ENCODE measurements around the gene PHOSPHO2.
"Not testable (repeated sequence)": the region's sequence is repeated elsewhere in the genome, so short reads cannot be mapped to it uniquely, and the experiment has no call there.

PHOSPHO2 gene

GRCh38 chr2:169684712-169685111 lies 9.6 kb upstream of the PHOSPHO2 start:
- not testable (repeated sequence) for DNase-seq

DNA sequence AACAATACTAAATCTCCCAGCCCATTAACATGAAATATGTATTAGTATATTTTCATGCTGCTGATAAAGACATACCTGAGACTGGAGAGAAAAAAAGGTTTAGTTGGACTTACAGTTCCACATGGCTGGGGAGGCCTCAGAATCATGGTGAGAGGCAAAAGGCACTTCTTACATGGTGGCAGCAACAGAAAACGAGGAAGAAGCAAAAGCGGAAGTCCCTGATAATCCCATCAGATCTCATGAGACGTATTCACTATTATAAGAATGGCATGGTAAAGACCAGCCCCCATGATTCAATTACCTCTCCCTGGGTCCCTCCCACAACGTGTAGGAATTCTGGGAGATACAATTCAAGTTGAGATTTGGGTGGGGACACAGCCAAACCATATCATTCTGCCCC lies 7.4 kb upstream of the PHOSPHO2 start:
- DNase-seq, result not testable (repeated sequence)

GRCh38 chr2:169687943-169688342 lies 6.3 kb upstream of the PHOSPHO2 start:
- DNase-seq, result not testable (repeated sequence)

- no peak for DNase-seq
These were observed 3.3 kb upstream of the PHOSPHO2 start for GRCh38 chr2:169690958-169691357.

- DNase-seq, result no peak
These were observed 1.6 kb upstream of the PHOSPHO2 start for GRCh38 chr2:169692718-169693117.

DNA sequence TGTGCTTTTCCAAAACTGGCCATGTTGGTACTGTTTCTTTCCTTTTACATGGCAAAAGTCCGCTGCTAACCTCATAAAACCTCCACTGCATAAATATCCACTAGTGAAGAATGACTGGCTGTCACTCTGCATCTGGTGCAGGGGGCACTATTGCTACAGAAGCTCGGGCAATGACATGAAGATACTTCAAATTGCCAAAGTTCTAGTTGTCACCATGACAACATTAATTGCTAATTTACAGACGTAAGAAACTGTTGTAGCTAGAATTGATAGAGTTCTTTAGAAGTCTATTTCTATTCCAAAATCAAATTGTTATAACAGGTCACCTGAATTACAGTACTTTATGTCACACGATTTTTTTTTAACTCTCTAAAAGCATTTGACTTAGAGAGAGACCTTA lies 909 bp upstream of the PHOSPHO2 start:
- DNase-seq, result no peak

DNA sequence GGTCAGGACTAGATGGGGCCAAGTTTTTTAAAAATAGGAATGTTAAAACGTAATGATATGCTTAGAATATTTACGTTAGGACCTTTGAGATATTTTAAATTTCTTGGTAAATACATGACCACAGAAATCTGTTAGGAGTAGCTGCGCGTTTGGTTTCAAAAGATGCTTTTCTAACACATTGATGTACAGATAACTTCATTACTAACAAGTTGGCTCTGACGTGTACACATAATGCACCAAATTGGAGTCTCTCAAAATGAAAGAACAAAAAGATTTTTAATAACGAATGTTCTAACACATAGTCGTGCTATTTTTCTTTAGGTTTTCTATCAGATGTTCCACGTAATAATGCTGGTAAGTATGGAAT lies 608 bp downstream of the PHOSPHO2 start:
- no peak for DNase-seq

DNA sequence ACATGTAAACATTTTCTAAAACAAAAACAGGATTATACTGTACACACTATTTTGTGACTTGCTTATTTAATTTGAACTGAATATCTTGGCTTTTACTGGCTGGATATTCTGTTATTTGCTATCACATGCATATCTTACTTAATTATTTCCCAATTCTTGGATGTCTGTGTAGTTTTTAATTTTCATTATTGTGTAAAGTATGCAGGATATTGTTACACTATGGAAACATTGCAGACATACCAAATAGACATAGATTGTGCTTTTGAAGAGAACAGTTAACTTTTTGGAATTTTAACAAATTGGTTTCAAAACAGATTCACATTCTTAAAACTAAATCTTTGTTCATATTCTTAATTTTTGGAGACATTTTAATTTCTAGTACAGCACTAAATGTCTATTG lies 2.1 kb downstream of the PHOSPHO2 start:
- no peak for DNase-seq

- DNase-seq, result not testable (repeated sequence)
These were observed 4.9 kb downstream of the PHOSPHO2 start for GRCh38 chr2:169699173-169699572.

GRCh38 chr2:169702996-169703395 lies 8.7 kb downstream of the PHOSPHO2 start:
- DNase-seq, result no peak

GRCh38 chr2:169704160-169704708 lies 10.0 kb downstream of the PHOSPHO2 start:
- no peak for DNase-seq

DNA sequence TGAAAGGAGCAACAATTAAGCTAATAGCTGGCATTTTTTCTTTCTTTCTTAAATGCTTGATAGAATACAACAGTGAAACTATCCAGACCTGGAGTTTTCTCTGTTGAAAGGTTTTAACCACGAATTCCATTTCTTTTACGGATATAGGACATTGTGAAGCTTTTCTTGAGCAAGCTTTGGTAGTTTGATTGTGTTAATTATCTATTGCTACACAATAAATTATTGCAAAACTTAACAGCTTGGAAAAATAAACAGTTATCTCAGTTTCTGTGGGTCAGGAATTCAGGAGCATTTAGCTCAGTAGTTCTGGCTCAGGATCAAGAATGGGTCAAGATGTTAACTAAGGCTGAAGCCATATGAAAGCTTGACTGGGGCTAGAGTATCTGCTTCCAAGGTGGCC lies 11.7 kb downstream of the PHOSPHO2 start:
- peak; percentile 51 for DNase-seq

DNA sequence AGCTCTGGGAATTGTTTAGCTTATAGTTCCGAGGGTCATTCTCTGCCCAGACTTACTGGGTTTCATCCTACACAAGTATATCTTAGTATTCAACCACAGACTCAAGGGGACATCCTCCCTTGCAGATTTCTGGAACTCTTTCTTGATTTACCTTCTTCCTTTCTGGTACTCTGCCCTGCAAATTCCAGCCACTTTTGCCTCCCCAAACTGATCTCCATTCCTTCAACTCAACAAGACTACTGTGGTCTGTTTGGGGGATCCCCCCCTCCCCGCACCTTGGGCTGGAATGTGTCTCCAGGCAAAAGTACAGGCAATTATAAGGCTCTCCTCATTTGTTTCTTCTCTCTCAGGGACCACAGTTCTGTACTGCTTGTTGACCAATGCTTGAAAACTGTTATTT lies 13.4 kb downstream of the PHOSPHO2 start:
- no peak for DNase-seq

- no peak for DNase-seq
These were observed 15.1 kb downstream of the PHOSPHO2 start for GRCh38 chr2:169709331-169709730.

DNA sequence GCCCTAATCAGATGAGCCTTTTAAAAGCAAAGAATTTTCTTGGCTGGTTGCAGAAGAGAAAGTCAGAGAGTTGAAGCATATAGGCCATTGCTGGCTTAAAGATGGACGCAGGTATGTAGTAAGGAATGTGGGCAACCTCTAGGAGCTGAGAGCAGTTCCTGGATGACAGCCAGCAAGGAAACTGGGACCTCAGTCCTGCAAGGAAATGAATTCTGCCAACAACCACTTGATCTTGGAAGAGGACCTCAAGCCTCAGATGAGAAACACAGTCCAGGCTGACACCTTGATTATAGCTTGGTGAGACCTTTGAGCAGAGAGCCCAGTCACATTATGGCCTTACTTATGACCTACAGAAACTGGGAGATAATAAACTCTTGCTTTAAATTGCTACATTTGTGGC lies 15.7 kb downstream of the PHOSPHO2 start:
- no peak for DNase-seq

DNA sequence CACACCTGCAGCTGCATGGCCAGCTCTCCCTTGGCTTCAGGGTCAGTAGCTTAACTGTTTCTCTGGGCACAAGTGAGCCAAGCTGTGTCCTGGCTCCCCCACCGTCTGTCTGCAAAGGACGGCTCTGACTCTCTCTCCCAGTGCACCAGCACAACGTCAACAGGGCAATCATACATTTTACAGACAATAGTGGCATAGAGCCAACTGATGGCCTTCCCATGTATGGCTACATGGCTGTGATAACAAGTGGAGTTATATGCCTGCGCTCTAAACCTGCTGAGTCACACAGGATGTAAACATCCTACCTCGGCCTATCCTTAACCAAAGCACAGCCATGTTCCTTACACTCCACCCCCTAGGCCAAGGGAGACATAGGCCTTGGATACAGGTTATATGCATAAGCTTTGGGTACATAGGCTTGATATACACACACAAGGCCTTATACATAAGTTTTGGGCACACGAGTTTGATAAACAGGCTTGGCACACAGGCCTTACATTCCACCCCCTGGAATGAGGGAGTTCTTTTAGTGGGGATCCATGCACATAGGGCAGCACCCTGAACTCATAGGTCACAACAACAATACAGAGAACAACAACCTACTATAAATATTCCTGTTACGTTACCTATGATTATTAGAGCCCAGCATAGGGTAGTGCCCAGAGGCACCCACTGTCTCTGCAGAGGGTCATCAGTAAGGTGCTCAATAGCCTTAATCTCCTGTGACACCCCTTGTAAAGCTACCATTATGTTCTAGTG lies 17.7 kb downstream of the PHOSPHO2 start:
- no peak for DNase-seq

DNA sequence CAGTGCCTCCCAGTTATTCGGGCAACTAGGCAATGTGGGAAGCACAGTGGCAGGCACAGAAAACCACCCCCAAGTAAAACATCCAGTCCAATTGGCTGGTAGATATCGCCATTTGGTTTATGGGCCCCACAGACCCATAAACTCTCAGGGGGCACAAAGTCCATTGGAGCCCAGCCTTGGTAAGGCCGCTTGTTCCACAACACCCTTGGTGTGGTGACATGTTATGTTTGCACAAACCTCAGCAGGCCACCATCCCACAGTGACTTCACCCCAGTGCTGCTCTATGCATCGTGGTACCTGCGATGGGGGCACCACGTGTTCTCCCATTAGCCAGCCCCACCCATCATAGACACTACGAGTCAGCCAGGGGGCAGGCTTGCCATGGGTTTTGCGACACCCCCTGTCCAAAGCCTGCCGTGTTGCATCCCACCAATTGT lies 18.5 kb downstream of the PHOSPHO2 start:
- no peak for DNase-seq

GRCh38 chr2:169713331-169713730 lies 19.1 kb downstream of the PHOSPHO2 start:
- no peak for DNase-seq

DNA sequence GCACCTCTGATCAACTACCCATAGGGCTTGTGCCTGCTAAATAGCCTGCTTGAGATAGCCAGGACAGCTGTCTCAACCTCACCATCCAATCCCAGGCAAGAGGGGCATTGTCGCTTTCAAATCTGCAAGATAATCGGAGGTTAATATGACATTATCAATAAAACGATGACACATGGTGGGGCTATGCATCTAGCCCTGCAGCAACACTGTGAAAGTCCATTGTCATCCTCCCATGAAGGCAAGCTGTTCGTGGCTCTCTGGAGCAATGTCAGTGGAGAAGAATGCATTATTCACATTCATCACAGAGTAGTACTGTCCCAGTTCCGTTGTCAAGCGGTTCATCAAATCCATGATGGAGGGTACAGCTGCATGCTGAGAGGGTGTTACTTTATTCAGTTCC lies 20.4 kb downstream of the PHOSPHO2 start:
- DNase-seq, result no peak

GRCh38 chr2:169715379-169716237 lies 21.3 kb downstream of the PHOSPHO2 start:
- DNase-seq, result no peak

- peak; percentile 71 for DNase-seq
These were observed 22.1 kb downstream of the PHOSPHO2 start for GRCh38 chr2:169716238-169716886.

DNA sequence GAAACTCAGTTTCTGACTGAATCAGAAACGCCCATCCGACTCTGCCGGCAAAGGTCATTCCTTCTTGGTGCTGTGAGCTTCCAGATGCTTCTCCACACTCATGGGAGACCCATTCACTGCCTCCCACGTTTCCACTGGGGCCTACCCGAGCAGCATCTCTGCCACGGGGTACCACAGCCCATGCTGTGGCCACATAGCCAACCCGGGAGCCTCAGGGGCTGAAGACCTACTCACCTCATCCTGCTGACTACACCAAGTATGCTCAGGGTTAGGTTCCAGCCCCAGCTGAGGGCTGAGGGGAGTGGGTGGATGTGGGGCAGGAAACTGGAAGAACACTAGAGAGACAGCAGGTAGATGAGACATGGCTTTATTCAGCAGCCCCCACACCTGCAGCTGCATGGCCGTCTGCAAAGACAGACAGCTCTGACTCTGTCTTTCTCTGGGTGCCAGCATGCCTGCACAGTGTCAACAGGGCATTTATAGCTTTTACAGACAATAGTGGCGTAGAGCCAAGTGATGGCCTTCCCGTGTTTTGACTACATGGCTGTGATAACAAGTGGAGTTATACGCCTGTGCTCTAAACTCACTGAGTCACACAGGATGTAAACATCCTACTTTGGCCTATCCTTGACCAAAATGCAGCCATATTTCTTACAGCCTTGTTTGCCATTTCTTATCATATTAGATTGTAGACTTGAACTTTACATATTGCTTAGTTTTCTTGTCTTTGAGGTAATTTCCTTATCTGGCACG lies 22.8 kb downstream of the PHOSPHO2 start:
- no peak for DNase-seq

- DNase-seq, result no peak
These were observed 23.4 kb downstream of the PHOSPHO2 start for GRCh38 chr2:169717691-169718063.

All from HCEC 1CT (cell line).